Keratinocyte (primary cell): Measurements from ENCODE around the gene NEK3.

Experiments used
- CTCF ChIP-seq, 3 experiments: IDR thresholded peaks in 1 of 3; conservative IDR thresholded peaks in 1 of 3; optimal IDR thresholded peaks in 1 of 3; 2 replicates in 2 of 3; 3 replicates in 1 of 3; pipeline versions ENCODE3 to v1.5.1; 2011; ENCODE audit warnings: low read length in 3 of 3, mild to moderate bottlenecking in 3 of 3, moderate library complexity in 2 of 3, control low read depth in 1 of 3, inconsistent platforms in 1 of 3; ENCODE audit not compliant: insufficient read depth in 2 of 3; ENCODE audit errors: extremely low read depth in 1 of 3
- EZH2 ChIP-seq: IDR thresholded peaks from one replicate; pipeline ENCODE4 v1.6.1; 2012; ENCODE audit warnings: inconsistent platforms, mild to moderate bottlenecking, low read length, moderate library complexity

GRCh38 chr13:52179925-52180324, 20.5 kb upstream of the NEK3 start:
- TF ChIP-seq EZH2 (no peak), CTCF (optimal IDR thresholded peaks at IDR 0.05 in 1 of 3, IDR thresholded peaks at IDR 0.05 in 1 of 3, conservative IDR thresholded peaks at IDR 0.05 in 1 of 3; ENCODE audit: extremely low read depth in 1 of 3, insufficient read depth in 2 of 3, low read length in 3 of 3) (no peak)
